Neural progenitor cell (in vitro differentiated cells): Measurements from ENCODE around the gene ALDH3A1.

Experiments used
- CTCF ChIP-seq: fragments of 200-600 bp; sonication (generic); IDR thresholded peaks from 2 replicates; pipeline ENCODE4 v1.5.1; 2017; ENCODE audit warnings: antibody characterized with exemption, mild to moderate bottlenecking
- EZH2 ChIP-seq: fragments of 200-600 bp; sonication (generic); IDR thresholded peaks from 2 replicates; pipeline ENCODE4 v1.6.1; 2017; ENCODE audit warnings: antibody characterized with exemption, mild to moderate bottlenecking, moderate library complexity

DNA sequence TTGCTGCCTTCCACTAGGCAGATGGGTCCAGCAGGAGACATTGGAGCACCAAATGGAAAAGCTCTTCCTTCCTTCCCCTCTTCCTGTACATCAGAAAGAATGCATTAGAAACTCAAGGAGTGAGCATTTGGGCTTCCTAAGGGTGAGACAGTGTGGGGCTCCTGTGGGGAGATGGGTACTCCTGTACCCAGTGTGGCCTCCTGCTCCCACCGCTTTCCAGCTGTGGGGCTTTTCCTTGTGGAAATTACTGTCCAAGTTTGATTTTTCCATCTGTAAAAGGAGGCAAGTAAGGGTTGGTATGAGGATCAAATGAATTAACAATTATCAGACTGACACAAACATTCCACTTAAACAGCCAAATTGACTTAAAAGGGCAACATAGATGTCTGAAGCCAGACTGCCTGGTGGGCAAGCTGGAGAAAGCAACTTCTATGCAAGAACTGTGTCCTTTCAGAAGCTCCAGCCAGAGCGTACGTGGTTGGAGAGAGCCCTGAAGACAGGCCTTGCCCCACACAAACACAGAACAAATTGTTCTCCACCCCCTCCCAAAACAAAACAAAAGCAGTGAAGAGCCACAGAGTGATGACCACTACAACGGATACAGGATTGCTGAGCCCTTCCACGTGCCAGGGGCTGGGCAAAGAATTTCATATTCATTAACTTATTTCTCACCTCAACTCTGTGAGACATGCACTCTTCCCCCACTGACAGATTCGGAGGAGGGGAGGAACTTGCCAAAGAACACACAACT lies 23.1 kb upstream of the ALDH3A1 start:
- no peak for TF ChIP-seq CTCF
- no peak for TF ChIP-seq EZH2
